MG63 (cell line): Measurements from ENCODE around the gene CDC40. TPM values are rescaled to one million over a fixed set of nuclear protein-coding genes. Genes with fewer than 3 reads are reported as not detected.
"Not testable (repeated sequence)": the region's sequence is repeated elsewhere in the genome, so short reads cannot be mapped to it uniquely, and the experiment has no call there.

Experiments
- DNase-seq: peaks from one replicate; pipeline ENCODE4 v3.0.0-alpha.2; 2020
- H3K27me3 ChIP-seq: fragments of 250-450 bp; sonication (Bioruptor Pico); 2 replicates; pipeline ENCODE4 v1.5.1; 2020; ENCODE audit warnings: mild to moderate bottlenecking, moderate library complexity
- H3K36me3 ChIP-seq: fragments of 250-450 bp; sonication (Bioruptor Pico); 2 replicates; pipeline ENCODE4 v1.5.1; 2020; ENCODE audit warnings: mild to moderate bottlenecking, moderate library complexity
- H3K4me3 ChIP-seq: fragments of 250-450 bp; sonication (Bioruptor Pico); 2 replicates; pipeline ENCODE4 v1.5.1; 2020; ENCODE audit warnings: mild to moderate bottlenecking, moderate library complexity
- H3K9me3 ChIP-seq: fragments of 250-450 bp; sonication (Bioruptor Pico); 2 replicates; pipeline ENCODE4 v1.5.1; 2020; ENCODE audit warnings: mild to moderate bottlenecking, moderate library complexity
- total RNA-seq: library from RNA; depleted of rRNA; stranded (reverse); fragments of >200 nt; shearing (Covaris generic); gene quantifications from 2 replicates; pipeline ENCODE4 v1.2.3, GENCODE V29; 2014; ENCODE audit warnings: low replicate concordance; rRNA removed

Gene CDC40
- total RNA-seq, 1 experiment from 2014 or later = 12.0 TPM

- not testable (repeated sequence) for H3K27me3 ChIP-seq, H3K36me3 ChIP-seq, H3K9me3 ChIP-seq, H3K4me3 ChIP-seq
- peak; percentile 4 for DNase-seq
Observed at GRCh38 chr6:110244621-110245020, 64.4 kb downstream of the CDC40 start.

DNA sequence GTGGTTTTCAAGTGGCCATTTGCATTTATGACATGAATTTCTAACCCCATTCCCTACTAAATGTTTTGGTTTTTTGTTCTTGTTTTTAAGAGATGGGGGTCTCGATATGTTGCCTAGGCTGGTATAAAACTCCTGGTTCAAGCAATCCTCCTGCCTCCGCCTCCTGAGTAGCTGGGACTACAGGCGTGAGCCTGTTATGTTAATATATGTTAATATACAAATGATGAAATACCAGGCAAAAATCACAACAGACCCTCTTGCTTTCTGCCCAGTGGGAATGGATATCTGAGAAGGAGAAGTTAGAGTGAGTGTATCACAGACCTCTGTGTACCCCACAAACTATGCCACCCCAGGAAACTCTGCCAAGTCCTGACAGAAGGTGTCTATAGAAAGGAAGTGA lies 66.2 kb downstream of the CDC40 start:
- H3K9me3 ChIP-seq = no peaks in the 10 kb centered on the region
- no peaks in the 10 kb centered on the region for H3K36me3 ChIP-seq
- no peak overlapping the region for H3K4me3 ChIP-seq
- DNase-seq = no peak
- H3K27me3 ChIP-seq = no peaks in the 10 kb centered on the region

DNA sequence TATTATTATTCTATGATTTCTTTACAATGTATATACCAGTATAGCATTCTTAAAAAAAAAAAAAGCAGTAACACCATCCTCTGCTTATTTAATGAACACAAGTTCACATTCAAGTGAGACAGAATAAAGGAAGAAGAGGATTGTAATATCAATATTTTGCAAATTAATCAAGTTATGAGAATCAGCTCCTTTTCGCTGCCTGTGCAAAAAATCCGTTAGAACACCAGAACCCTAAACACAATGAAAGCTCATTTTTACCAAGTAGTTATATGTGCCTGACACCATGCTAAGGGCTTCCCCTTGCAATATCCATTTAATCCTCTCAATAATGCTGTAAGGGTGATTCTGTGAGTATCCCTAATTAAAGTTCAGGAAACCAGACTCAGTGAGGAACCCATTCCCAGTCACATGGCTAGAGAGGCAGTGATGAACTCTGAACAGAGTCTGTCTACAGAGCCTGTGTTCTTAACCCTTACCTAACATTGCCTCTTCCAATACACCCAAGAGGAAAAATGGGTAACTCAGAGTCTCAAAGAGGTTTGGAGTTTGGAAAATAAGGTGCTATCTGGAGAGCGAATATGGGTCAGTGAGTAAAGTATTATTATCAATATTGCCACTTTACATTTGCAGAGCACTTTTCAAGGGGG lies 66.8 kb downstream of the CDC40 start:
- H3K27me3 ChIP-seq = no peaks in the 10 kb centered on the region
- no peaks in the 10 kb centered on the region for H3K9me3 ChIP-seq
- no peak for DNase-seq
- no peaks in the 10 kb centered on the region for H3K36me3 ChIP-seq
- H3K4me3 ChIP-seq = no peak overlapping the region

DNA sequence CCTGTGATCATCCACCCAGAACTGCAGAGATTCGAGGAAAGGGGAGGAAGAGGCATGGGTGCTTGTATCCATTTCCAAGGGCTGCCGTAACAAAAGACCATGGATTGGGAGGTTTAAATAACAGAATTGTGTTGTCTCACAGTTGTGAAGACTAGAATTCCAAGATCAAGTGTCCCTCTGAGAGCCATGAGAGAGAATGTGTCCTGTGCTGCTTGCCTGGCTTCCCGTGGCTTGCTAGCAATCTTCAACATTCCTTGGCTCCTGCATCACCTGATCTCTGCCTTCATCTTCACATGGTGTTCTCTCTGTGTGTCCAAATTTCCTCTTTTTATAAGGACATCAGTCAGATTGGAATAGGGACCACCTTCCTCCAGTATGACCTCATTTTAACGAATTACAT lies 69.8 kb downstream of the CDC40 start:
- no peak overlapping the region for H3K4me3 ChIP-seq
- no peak for DNase-seq
- H3K9me3 ChIP-seq = no peaks in the 10 kb centered on the region
- H3K27me3 ChIP-seq = no peaks in the 10 kb centered on the region
- H3K36me3 ChIP-seq = no peaks in the 10 kb centered on the region

DNA sequence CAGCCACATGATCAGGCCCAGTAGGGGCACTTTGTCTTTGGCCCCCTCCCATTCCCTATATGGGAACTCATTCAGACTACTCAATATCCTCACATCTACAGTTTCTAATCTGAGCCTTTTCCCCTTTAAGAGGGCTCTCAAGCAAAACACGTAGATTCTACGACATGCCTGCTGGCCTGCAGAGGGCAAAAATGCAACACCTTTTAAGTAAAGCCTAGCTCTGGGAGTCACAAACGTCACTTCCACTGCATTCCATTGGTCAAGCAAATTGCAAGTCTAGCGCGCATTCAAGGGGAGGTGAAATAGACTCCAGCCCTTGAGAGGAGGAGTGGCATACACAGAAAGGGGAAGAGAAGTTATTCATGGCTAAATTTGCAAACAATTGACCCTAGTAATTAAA lies 70.6 kb downstream of the CDC40 start:
- Histone ChIP-seq H3K27me3 (no peaks in the 10 kb centered on the region), H3K9me3 (no peaks in the 10 kb centered on the region), H3K4me3 (no peak overlapping the region), H3K36me3 (no peaks in the 10 kb centered on the region)
- no peak for DNase-seq

DNA sequence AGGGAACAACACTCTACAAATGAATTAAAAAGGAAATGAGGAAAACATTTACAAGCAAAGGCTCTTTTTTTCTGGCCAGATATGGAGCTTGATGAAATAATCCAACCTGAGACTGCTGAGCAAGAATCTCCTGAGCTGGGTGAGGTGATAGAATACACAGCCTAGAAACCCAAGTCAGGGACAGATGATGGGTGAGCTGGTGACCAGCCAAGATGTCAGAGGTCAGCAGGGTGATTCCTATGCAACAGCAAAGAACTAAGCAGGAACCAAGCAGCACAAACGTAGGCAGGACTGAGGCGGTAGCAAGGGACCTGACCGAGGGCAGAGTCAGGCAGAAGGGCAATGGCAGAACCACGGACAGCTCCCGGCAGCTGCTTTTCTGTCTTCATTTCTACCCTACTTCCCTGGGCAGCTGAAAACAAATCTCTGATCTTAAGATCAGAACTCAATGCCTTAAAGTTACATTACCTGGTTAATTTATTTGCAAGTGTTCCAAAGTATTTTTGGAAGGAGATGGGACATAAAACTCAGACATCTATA lies 75.1 kb downstream of the CDC40 start:
- Histone ChIP-seq H3K4me3 (no peak overlapping the region), H3K27me3 (no peaks in the 10 kb centered on the region), H3K9me3 (no peaks in the 10 kb centered on the region), H3K36me3 (no peaks in the 10 kb centered on the region)
- peak; percentile 13 for DNase-seq

DNA sequence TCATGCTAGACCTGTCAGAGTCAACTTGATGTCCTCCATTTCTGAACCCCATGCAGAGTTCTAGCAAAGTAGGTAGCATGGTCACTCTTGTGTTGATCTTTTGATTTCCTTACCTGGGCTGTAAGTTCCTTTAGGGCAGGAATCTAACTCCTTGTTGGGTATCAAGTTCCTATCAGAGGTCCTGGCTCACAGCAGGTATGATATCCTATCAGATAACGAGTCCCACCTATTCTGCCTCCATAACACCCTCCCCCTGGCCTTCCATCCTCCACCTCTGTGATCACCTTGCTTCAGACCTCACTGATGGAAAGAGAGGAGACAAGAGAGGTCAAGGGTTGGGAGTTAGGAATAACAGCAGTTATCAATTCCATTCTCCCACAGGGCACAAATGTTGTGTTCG lies 76.1 kb downstream of the CDC40 start:
- no peaks in the 10 kb centered on the region for H3K9me3 ChIP-seq
- no peaks in the 10 kb centered on the region for H3K27me3 ChIP-seq
- H3K4me3 ChIP-seq = no peak overlapping the region
- no peak for DNase-seq
- H3K36me3 ChIP-seq = no peaks in the 10 kb centered on the region

GRCh38 chr6:110265273-110265672 lies 85.0 kb downstream of the CDC40 start:
- Histone ChIP-seq H3K27me3 (no peaks in the 10 kb centered on the region), H3K9me3 (no peaks in the 10 kb centered on the region), H3K4me3 (no peak overlapping the region), H3K36me3 (no peaks in the 10 kb centered on the region)
- no peak for DNase-seq

GRCh38 chr6:110266996-110267395 lies 86.8 kb downstream of the CDC40 start:
- Histone ChIP-seq H3K9me3 (no peaks in the 10 kb centered on the region), H3K4me3 (no peak overlapping the region), H3K36me3 (no peaks in the 10 kb centered on the region), H3K27me3 (no peaks in the 10 kb centered on the region)
- no peak for DNase-seq

DNA sequence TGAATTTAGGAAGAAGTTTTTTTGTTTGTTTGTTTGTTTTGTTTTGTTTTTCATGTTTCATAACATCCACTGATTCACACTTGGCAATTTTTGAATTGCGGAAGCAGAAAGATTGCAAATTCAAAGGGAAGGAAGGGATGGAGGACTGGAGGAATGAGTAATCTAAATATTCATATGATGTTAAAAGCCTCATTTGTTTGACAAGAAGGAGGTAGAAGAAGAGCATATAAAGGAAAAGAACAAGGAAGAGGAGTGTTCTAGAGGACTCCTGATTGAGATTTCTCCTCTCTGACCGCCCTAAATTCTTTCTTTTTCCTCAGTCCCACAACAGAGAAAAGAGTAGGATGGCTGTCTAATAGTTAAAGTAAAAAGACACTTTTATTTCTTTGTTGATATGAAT lies 89.4 kb downstream of the CDC40 start:
- H3K27me3 ChIP-seq = no peaks in the 10 kb centered on the region
- no peaks in the 10 kb centered on the region for H3K9me3 ChIP-seq
- H3K4me3 ChIP-seq = no peak overlapping the region
- DNase-seq = no peak
- H3K36me3 ChIP-seq = no peaks in the 10 kb centered on the region

GRCh38 chr6:110270165-110270564 lies 89.9 kb downstream of the CDC40 start:
- no peak for DNase-seq
- H3K4me3 ChIP-seq = no peak overlapping the region
- no peaks in the 10 kb centered on the region for H3K27me3 ChIP-seq
- no peaks in the 10 kb centered on the region for H3K9me3 ChIP-seq
- no peaks in the 10 kb centered on the region for H3K36me3 ChIP-seq

- H3K4me3 ChIP-seq = no peak overlapping the region
- H3K27me3 ChIP-seq = no peaks in the 10 kb centered on the region
Observed at GRCh38 chr6:110271732-110272022, 91.5 kb downstream of the CDC40 start.

GRCh38 chr6:110272781-110273180 lies 92.6 kb downstream of the CDC40 start:
- H3K27me3 ChIP-seq, H3K4me3 ChIP-seq, H3K36me3 ChIP-seq, DNase-seq, H3K9me3 ChIP-seq: not testable (repeated sequence)

More at GRCh38 chr6:110271732-110272022, 91.5 kb downstream of the CDC40 start:
- Histone ChIP-seq H3K36me3 (no peaks in the 10 kb centered on the region), H3K9me3 (no peaks in the 10 kb centered on the region)
- DNase-seq = no peak

- no peak for DNase-seq
- Histone ChIP-seq H3K9me3 (no peaks in the 10 kb centered on the region), H3K27me3 (no peaks in the 10 kb centered on the region)
Observed at GRCh38 chr6:110277100-110277665, 97.0 kb downstream of the CDC40 start.

More at GRCh38 chr6:110277100-110277665, 97.0 kb downstream of the CDC40 start:
- Histone ChIP-seq H3K4me3 (no peak overlapping the region), H3K36me3 (no peaks in the 10 kb centered on the region)

Other genes starting within 250 kb of the CDC40 start
- gene GPR6, start 202.1 kb upstream of the CDC40 start, total RNA-seq = not detected in 2 replicates
- gene WASF1, start 757 bp upstream of the CDC40 start, total RNA-seq = 4.7 and 4.8 TPM in 2 replicates
- not detected in 2 replicates for gene METTL24, start 177.9 kb downstream of the CDC40 start, total RNA-seq
- gene DDO, start 235.1 kb downstream of the CDC40 start, total RNA-seq = 0.22 and 0.89 TPM in 2 replicates